Activated CD4-positive, CD25-positive, alpha-beta regulatory T cell treated with anti-CD3 and anti-CD28 coated beads, Interleukin-2, amount 50 U/mL, for 24 hours (primary cell): ENCODE measurements around the gene MTHFD1L.
"Not testable (repeated sequence)": the region's sequence is repeated elsewhere in the genome, so short reads cannot be mapped to it uniquely, and the experiment has no call there.

Experiments used
- ATAC-seq, 2 donors: fragments of 150-1000 bp; cut with Tn5 transposase; one replicate each; pipeline ENCODE4 v1.10.0; 2021; ENCODE audit warnings: mild to moderate bottlenecking in 1 of 2, moderate library complexity in 1 of 2

The MTHFD1L gene

DNA sequence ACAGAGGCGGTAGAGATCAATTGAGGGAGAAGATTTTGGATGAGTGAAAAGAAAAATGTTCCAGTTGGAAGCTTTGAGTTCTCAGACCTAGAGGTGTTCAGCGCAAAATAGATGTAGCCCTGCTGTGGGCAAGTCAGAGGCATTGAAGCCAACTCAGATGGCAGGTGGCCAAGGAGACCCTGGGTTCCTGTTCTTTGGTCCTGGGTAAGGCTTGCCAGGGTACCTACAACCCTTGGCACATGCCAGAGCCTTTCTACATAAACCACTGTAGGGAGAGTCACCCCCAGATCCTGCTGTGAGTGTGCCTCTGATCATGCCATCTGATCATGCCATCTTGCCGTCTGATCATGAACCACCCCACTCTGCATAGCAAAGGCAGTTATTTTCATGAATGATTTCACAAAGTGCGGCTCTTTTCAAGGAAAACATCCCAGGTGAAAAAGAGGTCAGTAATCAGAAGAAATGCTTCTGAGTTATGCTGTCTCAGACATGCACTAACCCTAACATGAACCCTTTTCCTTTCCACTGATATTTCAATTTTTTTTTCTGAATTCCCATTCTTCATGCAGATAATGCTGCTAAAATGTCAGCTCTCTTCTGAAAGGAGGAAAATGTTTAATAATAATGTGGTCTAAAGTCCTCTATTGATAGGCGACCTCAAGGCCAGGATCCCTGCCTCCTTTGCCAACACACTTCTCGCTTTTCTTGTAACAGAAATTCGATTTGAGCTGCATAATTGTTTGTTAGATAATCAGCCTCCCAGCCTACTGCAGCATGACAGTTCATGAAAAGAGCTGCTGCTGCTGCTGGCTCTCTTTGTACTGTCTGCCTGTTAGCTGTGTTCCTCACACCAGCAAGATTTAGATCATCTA lies 153.6 kb downstream of the MTHFD1L start:
- no peak for ATAC-seq

GRCh38 chr6:151021896-151022295 lies 156.4 kb downstream of the MTHFD1L start:
- ATAC-seq = no peak

DNA sequence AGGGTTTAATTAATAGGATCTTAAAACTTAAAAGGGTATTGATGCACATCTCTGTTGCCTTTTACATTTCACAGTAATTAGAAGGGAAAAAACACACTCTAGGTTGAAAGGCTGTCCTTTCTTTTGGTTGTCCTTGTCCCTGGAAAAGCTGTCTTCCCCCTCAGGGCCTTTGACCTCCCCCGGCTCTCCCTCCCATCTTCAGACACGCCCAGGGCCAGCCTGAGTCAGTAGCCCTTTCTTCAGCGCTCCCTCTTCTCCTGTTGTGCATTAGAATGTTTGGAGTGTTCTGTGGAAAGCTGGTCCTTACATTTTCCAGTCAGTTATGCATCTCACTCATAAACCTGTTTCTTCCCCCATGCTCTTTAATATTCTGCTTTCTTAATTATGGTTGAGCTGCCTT lies 157.0 kb downstream of the MTHFD1L start:
- no peak for ATAC-seq

DNA sequence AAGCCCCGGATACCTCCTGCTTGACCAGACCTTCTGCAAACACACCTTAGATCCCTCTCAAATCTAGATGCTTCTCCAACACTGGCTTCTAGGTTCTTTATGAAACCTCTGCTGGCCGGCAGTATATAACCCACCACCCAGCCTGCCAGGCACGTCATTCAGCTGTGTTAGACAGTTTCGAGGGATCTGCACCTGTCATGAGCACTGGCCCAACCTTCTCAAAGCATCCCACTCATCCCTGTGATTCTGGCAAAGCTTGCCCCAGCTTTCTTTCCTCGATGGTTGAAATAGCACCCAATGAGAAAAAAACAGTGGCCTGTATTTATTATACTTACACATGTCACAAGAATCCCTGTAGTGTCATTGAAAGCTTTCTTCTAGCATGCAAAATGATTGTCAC lies 157.8 kb downstream of the MTHFD1L start:
- ATAC-seq = no peak

DNA sequence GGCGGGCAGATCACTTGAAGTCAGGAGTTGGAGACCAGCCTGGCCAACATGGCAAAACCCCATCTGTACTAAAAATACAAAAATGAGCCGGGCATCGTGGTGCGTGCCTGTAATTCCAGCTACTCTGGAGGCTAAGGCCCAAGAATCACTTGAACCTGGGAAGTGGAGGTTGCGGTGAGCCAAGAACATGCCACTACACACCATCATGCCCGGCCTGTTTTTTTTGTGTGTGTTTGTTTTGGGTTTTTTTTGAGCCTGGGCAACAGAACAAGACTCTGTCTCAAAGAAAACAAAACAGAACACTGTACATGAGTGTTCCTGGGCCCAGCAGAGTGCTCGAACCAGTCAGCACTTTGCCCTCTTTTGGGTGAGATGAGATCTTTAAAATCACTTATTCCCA lies 159.1 kb downstream of the MTHFD1L start:
- ATAC-seq = no peak

- no peak for ATAC-seq
Observed at GRCh38 chr6:151025076-151025475, 159.6 kb downstream of the MTHFD1L start.

DNA sequence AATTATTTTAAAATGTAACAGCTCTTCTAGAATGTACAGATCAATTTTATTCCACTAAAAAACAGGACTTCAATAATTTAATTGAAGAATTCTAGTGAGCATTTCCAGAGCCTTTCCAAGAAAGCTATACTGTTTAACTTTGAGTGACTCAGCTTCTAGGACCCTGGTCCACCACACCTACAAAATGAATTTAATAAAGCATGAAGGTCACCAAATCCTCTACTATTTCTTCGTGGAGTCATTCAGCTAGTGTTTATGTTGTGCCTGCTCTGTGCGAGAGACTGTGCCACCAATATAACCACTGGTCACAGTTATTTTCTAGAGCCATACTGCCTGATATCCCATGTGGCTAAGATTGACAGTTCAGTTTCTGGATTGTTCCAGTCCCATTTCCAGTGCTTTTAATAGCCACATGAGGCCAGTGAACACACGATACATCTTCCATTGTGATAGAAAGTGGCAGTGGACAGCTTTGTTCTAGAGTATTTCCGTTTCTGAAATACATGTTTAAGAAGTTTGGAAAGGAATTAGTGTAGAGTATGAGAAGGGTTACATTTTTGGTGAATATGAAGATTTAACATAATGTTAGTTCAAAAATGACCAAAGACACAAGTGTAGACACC lies 160.7 kb downstream of the MTHFD1L start:
- no peak for ATAC-seq

GRCh38 chr6:151027295-151027747 lies 161.8 kb downstream of the MTHFD1L start:
- no peak for ATAC-seq

DNA sequence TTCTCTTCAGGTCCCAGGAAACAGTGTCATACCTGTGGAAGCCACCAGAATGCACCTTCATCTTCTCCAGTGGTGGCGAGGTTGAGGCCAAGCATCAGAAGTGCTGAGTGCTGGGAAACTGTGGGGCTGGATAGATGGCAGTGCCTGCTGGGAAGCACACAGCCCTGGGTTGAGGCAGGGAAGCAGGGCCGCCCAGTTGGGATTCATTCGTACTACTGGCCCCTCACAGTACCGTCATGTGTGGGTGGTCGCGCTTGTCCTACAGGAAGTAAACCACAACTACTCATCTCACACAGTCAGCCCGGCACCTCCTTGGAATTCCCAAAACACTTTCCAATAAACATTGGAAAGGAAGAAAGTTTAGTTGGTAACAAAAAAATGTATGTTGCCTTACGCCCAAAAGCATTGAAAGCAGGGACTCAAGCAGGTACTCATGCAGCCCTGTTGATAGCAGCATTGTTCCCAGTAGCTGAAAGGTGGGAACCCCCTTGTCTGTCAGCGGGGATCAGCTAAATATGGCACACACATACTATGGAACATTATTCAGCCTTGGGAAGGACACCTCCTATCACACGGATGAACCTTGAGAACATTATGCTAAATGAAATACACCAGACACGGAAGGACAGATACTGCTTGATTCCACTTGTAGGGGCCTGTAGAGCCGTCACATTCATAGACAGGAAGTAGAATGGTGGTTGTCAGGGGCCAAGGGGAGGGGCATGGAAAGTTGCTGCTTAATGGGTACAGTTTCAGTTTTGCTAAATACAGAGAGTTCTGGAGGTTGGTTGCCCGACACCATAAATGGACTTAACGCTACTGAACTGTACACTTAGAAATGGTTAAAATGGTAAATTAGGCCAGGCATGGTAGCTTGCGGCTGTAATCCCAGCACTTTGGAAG lies 162.7 kb downstream of the MTHFD1L start:
- ATAC-seq = peak in 1 of 2 donors; percentile 17

DNA sequence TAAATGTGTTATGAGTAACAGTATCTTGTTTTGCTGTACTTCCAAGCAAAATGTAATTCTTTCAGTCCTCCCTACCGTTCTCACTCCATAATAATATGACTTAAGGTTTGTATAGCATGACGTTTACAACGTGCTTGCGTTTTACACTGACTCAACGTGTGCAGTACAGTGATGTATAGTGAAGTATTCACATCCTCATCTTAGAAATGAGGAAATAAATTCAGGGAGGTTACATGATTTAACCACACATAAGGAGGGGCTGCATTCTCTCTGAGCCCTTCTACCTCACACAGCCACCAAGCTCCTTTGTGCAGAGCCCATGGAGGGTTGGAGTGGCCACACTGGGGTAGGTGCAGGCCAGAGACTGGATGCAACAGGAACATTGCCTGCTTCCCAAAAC lies 164.5 kb downstream of the MTHFD1L start:
- ATAC-seq = peak in 1 of 2 donors; percentile 20

- ATAC-seq = no peak
Observed at GRCh38 chr6:151032034-151032433, 166.5 kb downstream of the MTHFD1L start.

DNA sequence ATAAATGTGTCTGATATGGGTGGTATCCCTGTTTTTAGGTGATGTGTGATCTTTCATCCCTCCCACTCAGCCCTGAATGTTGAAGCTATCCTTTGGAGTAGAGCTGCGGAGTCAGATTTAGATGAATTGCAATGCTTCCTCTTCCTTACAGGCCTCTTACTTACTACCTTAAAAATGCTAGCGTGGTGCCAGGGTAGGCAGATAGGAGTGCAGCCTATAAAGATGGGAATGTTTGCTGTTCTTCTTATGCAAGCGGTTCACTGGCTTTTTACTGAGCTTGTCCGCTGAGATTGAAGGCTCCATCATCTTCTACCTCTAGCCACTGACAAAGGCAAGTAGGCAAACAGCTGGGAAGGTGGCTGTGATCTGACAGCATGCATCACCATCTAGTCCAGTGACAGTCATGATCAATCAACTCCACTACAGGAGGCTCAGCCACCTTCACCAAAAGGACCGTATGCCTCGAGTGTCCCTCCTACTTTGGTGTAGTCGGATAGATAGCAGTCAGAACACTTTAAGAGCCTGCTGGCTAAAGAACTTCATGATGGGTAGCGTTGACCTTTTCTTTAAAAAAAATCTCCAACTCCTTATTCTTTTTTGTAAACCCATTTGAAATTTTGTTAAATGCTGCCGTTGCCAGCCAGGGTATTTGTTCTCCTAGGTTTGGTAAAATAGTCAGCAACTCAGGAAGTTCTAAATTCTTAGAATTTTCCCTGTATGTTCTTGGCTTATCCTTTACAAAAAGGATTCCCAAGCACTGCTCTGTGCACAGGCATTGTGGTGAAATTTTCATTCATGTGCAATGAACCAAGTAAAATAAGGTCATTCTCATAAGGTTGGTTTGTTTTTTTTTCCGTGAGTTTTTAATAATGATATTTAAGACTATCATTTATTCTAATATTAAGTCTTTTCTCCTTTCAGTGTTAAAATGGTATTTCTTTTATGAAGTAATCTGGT lies 169.6 kb downstream of the MTHFD1L start:
- ATAC-seq = no peak

GRCh38 chr6:151036211-151036721 lies 170.8 kb downstream of the MTHFD1L start:
- not testable (repeated sequence) for ATAC-seq

DNA sequence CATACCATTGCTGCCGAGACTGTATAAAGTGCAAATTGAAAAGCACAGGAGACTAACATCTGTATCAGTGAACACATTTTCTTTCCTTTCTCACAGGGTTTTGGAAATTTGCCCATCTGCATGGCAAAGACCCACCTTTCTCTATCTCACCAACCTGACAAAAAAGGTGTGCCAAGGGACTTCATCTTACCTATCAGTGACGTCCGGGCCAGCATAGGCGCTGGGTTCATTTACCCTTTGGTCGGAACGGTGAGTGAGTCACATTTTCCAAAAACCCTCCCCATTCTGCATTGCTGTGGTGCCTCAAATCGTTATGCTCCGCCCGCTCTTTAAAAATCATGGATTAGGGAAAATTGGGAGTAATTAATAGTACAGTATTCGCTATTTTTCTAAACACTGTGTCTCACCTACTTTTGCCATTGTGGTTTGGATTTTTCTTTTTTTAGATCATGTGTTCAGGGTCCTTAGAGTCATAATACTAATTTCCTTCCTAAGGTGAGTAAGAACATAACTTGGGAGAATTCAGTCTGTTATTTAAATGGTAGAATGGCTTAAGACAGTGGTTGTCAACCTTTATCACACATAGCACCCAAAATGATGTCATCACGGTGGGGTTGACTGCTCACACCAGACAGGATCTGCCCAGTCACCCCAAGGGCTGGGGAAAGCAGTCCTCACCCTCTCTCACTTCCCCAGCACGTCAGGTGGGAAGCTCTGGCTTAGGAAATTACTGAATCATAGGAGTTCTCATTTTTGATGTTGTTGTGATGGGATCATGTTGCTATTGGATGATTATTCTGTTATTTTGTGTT lies 171.6 kb downstream of the MTHFD1L start:
- no peak for ATAC-seq

GRCh38 chr6:151038616-151039015 lies 173.1 kb downstream of the MTHFD1L start:
- ATAC-seq = no peak

DNA sequence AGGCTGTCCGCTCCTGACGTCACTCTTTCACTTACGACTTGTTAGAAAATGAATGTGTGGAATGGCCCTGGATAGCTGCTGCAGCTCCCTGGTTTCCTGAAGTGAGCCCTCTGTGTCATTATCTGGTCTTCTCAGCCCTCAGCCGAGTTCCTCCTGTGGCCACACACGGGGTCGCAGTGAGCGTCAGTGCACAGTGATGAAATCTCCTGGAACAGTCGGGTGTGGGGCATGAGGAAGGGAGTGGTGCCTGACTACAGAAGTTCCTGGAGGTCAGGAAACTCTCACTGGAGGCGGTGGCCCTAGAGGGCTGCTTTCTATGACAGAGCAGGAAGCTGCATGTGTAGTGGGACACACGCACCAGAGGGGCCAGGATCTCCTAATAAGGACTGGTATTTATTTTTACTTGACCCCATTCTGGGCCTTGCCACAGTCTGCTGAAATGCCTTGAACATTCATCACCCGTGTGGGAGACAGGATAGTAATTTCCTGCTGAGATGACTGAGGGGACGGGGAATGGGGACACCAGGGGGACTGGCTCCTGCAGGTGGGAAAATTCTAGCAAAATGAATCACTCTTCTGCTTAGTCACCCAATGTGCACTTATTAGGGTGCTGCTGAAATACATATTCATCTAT lies 175.5 kb downstream of the MTHFD1L start:
- ATAC-seq = not testable (repeated sequence)

DNA sequence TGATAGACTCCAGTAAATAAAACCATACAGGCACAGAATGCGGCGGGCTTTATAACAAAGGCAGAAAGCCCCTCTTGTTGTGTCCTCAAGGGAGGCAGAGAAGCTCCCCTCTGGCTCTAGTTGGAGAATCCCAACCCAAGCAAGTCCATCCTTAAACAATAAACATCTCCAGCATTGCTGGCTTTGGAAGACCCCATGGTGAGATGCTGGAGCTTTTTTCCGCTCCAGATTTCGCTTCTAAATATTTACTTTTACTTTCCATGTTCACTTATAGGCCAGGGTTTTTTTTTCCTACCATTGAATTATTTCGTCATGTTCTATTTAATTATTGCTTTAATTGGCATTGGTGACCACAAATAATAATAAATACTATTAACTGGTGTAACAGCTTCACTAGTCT lies 176.2 kb downstream of the MTHFD1L start:
- no peak for ATAC-seq

- ATAC-seq = not testable (repeated sequence)
Observed at GRCh38 chr6:151042911-151043330, 177.4 kb downstream of the MTHFD1L start.

- no peak for ATAC-seq
Observed at GRCh38 chr6:151043944-151044343, 178.4 kb downstream of the MTHFD1L start.
